ENCODE results near the gene CACNA1B.

CACNA1B gene

DNA sequence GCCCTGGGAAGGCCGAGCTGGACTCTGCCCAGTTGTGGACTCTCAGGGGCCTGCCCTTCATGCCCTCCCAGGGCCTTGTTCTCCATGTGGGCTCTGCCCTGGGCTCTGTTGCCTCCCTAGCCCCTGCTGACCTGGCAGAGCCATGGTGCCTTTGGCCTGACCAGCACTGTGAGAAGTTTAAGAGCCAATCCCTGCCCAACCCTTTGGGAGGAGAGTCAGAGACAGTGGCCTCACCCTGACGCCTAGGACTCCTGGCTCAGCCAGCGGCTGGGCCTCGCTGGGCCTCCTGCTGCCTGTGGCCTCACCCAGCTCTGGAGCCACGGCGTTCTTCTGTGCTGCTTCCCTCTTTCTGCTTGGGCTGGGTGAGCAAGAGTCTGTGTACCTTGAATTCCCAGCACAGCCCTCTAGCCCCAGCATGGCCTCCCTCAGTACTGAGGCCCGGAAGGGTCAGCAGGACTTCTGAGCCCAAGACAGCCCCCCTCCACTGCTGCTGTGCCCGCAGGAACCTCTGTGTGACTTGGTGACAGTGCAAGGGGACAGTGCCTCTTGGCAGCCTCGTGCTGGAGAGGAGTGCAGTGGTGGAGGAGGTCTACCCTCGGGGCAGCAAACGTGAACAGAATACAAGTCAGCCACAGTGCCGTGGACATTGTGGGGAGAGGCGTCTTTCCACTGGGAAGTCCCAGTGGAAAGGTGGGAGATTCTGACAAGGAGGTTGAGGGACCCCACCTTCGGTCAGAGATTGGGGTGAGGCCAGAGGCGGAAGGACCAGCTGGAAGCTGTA is 97.4 kb downstream of the CACNA1B start:
- Mint-ChIP-seq H3K9me3 (no peaks in the 10 kb centered on the region), H3K27ac (no peak overlapping the region), H3K4me3 (no peak overlapping the region), H3K27me3 (ENCODE audit: low read depth) (peaks cover 15% of the 10 kb centered on the region), H3K4me1 (peaks cover 3% of the 10 kb centered on the region), H3K36me3 (ENCODE audit: low read depth) (no peaks in the 10 kb centered on the region)
- TF ChIP-seq, protein P1, sequence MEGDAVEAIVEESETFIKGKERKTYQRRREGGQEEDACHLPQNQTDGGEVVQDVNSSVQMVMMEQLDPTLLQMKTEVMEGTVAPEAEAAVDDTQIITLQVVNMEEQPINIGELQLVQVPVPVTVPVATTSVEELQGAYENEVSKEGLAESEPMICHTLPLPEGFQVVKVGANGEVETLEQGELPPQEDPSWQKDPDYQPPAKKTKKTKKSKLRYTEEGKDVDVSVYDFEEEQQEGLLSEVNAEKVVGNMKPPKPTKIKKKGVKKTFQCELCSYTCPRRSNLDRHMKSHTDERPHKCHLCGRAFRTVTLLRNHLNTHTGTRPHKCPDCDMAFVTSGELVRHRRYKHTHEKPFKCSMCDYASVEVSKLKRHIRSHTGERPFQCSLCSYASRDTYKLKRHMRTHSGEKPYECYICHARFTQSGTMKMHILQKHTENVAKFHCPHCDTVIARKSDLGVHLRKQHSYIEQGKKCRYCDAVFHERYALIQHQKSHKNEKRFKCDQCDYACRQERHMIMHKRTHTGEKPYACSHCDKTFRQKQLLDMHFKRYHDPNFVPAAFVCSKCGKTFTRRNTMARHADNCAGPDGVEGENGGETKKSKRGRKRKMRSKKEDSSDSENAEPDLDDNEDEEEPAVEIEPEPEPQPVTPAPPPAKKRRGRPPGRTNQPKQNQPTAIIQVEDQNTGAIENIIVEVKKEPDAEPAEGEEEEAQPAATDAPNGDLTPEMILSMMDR (IDR thresholded peaks at IDR 0.05; ENCODE audit: unreplicated experiment in 3 of 3), result no peak

DNA sequence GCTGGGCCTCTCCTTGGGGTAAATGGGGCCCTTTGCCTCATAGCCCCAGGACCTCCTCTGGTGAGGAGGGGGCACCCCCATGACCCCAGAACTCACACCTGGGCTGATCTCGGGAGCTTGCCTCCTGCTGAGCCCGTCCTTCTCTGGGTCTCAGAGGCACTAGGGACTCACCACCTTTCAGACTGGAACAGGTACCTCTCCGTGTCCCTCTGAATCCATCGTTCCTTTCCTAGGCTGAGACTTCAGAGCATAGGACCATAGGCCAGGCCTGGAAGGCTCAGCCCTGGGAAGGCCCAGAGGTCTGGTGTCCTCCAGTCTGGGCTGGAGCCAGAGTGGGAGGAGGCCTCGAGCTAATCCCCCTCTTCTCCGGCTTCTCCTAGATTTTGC is 97.9 kb downstream of the CACNA1B start:
- Mint-ChIP-seq H3K9me3 (no peaks in the 10 kb centered on the region), H3K4me3 (no peak overlapping the region), H3K27me3 (ENCODE audit: low read depth) (peaks cover 15% of the 10 kb centered on the region), H3K27ac (no peak overlapping the region), H3K36me3 (ENCODE audit: low read depth) (no peaks in the 10 kb centered on the region), H3K4me1 (peaks cover 3% of the 10 kb centered on the region)
- TF ChIP-seq, protein P1 (IDR thresholded peaks at IDR 0.05; ENCODE audit: unreplicated experiment in 3 of 3), result no peak

DNA sequence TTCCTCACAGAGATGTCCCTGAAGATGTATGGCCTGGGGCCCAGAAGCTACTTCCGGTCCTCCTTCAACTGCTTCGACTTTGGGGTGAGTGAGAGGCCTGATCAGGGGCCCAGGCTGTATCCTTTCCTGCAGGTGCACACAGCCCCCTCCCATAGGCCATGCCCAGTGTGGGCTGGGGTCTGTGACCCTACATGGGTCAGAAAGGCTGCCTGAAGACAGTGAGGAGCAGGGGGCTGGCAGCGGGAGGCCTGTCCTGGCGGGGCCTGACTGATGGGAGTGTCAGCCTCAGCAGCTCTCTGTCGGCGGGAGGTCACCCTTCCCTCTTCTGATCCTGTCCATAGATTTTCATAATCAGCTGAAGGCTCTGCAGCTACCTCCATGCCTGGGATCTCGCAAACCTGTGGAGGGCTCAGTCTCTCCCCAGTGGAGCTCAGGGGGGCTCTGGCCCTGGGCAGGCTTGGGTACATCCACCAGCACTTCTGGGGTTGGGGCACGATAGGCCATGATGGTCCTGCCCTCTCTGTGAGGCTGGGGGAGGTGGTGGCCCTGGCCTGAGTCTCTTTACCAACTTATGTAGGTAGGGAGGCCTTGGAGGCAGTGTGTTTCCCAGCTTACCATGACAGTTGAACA is 98.5 kb downstream of the CACNA1B start:
- H3K27ac Mint-ChIP-seq, result no peak overlapping the region
- TF ChIP-seq, protein P1 (IDR thresholded peaks at IDR 0.05; ENCODE audit: unreplicated experiment in 3 of 3), result no peak
- H3K27me3 Mint-ChIP-seq (ENCODE audit: low read depth), result peaks cover 15% of the 10 kb centered on the region
- H3K4me1 Mint-ChIP-seq, result peaks cover 3% of the 10 kb centered on the region
- H3K36me3 Mint-ChIP-seq (ENCODE audit: low read depth), result no peaks in the 10 kb centered on the region
- H3K9me3 Mint-ChIP-seq, result no peaks in the 10 kb centered on the region
- H3K4me3 Mint-ChIP-seq, result no peak overlapping the region

DNA sequence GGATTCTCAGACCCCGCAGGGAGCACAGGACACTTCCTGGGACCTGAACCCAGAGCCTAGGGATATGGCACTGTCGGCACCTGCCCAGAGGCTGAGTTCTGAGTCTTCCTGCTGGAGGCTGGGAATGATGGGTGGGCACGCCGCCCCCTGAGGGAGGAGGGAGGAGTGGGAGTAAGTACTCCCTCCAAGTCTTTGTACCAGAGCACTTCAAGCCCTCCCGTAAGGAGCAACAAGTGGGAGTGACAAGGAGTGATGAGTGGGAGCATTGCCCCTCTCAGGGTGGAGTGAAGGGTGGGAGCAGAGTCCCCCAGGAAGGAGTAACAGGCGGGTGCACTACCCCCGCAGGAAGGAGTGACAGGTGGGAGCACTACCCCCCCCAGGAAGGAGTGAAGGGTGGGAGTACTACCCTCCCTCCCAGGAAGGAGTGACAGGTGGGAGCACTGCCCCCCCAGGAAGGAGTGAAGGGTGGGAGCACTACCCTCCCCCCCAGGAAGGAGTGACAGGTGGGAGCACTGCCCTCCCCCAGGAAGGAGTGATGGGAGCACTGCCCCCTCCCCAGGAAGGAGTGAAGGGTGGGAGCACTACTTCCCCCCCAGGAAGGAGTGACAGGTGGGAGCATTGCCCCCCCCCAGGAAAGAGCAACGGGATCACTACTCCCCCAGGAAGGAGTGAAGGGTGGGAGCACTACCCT is 100.1 kb downstream of the CACNA1B start:
- Mint-ChIP-seq H3K36me3 (ENCODE audit: low read depth) (no peaks in the 10 kb centered on the region), H3K4me1 (peaks cover 3% of the 10 kb centered on the region), H3K27me3 (ENCODE audit: low read depth) (peaks cover 15% of the 10 kb centered on the region), H3K4me3 (no peak overlapping the region), H3K27ac (no peak overlapping the region), H3K9me3 (peaks cover 2% of the 10 kb centered on the region)
- TF ChIP-seq, protein P1 (IDR thresholded peaks at IDR 0.05; ENCODE audit: unreplicated experiment in 3 of 3), result no peak

DNA sequence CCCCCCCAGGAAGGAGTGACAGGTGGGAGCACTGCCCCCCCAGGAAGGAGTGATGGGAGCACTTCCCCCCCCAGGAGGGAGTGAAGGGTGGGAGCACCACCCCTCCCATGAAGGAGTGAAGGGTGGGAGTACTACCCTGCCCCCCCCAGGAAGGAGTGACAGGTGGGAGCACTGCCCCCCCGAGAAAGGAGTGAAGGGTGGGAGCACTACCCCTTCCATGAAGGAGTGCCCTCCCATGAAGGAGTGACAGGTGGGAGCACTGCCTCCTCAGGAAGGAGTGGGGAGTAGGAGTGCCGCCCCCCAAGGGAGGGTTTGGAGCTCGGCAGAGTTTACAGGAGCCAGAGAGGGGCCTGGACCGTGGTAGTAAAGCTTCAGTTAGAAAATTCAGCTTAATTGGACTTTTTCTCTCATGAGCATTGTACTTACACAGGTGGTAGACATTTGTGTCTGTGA is 100.7 kb downstream of the CACNA1B start:
- Mint-ChIP-seq H3K27me3 (ENCODE audit: low read depth) (peaks cover 15% of the 10 kb centered on the region), H3K4me3 (no peak overlapping the region), H3K27ac (no peak overlapping the region), H3K9me3 (peaks cover 2% of the 10 kb centered on the region), H3K36me3 (ENCODE audit: low read depth) (no peaks in the 10 kb centered on the region), H3K4me1 (peaks cover 3% of the 10 kb centered on the region)
- TF ChIP-seq, protein P1 (IDR thresholded peaks at IDR 0.05; ENCODE audit: unreplicated experiment in 3 of 3), result no peak
